NT2/D1 (cell line): Measurements from ENCODE around the gene ARHGAP5.

Source experiments
- SUZ12 ChIP-seq: IDR thresholded peaks from 2 replicates; pipeline ENCODE4 v1.6.1; 2011; ENCODE audit not compliant: insufficient read length, insufficient read depth; ENCODE audit errors: extremely low read depth
- YY1 ChIP-seq: IDR thresholded peaks from 2 replicates; pipeline ENCODE4 v1.6.1; 2011; ENCODE audit not compliant: insufficient read length, insufficient read depth

DNA sequence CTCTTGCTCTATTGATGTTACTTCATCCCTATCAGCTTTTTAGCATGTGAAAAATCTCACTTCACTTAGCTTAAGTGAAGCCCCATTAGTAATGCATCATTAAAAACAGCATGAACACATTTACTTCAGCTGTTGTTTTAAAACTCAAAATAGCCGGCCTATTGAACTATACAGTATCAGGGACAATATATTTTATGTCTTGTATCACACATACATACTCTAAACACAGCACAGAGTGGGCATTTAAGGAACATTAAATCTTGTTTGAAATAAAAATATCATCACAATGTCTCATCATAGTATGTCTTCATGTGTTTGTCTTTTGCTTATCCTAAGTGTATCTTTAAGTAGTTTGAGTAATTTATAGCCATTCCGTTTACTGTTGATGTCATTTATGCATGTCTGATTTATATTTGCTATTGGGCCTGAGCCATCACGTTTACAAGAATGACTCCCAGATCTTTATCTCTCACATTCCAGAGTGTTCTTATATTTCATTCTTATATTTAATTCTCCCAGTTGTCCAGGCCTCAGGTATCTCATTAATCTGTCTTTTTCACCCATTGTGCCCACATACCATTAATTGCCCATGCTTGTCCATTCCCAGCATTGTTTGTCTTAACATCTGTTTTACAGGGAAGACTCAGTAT lies 57.5 kb downstream of the ARHGAP5 start:
- TF ChIP-seq YY1 (no peak), SUZ12 (no peak)
